ENCODE results near the gene ANXA5.

ANXA5 gene

DNA sequence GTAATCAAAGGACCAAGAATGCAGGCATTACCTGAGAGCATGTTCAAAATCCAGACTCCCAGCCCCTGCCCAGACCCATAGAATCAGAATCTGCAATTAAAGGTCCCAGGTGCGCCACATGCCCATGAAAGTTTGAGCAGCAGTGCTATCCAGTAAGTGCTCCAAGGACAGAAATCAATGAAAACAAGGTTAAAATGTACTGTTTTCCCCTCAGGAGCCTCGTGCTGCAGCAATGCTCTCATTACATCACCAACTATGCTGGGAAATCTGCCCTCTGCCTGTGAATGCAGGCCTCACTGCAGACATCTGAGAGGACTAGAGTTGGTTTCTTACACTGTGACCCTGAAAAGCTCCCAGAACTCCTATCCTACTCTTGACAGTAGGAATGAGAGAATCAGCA is 21.1 kb downstream of the ANXA5 start:
- Histone ChIP-seq H3K27ac (no peak overlapping the region), H3K36me3 (ENCODE audit: control insufficient read depth, insufficient read depth, low read length) (no peaks in the 10 kb centered on the region), H2AFZ (no peak overlapping the region), H3K79me2 (no peaks in the 10 kb centered on the region), H3K4me2 (ENCODE audit: low read length) (no peak overlapping the region), H3K9ac (no peak overlapping the region), H3K4me3 (ENCODE audit: low read depth, low read length) (no peak overlapping the region), H3K27me3 (ENCODE audit: control insufficient read depth, insufficient read depth, low read length) (no peaks in the 10 kb centered on the region), H3K9me3 (ENCODE audit: control insufficient read depth, low read length) (no peaks in the 10 kb centered on the region), H3K4me1 (no peaks in the 10 kb centered on the region)
- TF ChIP-seq, protein P1, sequence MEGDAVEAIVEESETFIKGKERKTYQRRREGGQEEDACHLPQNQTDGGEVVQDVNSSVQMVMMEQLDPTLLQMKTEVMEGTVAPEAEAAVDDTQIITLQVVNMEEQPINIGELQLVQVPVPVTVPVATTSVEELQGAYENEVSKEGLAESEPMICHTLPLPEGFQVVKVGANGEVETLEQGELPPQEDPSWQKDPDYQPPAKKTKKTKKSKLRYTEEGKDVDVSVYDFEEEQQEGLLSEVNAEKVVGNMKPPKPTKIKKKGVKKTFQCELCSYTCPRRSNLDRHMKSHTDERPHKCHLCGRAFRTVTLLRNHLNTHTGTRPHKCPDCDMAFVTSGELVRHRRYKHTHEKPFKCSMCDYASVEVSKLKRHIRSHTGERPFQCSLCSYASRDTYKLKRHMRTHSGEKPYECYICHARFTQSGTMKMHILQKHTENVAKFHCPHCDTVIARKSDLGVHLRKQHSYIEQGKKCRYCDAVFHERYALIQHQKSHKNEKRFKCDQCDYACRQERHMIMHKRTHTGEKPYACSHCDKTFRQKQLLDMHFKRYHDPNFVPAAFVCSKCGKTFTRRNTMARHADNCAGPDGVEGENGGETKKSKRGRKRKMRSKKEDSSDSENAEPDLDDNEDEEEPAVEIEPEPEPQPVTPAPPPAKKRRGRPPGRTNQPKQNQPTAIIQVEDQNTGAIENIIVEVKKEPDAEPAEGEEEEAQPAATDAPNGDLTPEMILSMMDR (IDR thresholded peaks at IDR 0.05), result no peak

DNA sequence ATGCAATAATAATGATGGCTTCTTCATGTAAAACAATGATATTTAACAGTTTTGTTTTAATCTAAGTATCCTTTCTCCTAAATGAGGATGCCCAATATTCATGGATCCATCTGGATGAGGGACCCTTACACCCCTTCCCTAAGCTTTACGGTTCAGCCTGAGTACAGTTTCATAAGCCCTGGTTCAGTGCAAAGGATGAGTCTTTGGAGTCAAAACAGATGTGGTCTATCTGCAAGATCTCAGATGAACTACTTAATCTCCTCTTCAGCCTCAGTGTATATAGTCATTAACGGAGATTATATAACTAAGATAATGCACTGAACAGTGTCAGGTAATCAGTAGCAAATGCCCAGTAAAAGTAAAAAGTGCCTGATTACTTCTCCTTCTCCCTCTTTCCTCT is 22.1 kb downstream of the ANXA5 start:
- no peak overlapping the region for H3K9ac ChIP-seq
- TF ChIP-seq, protein P1 (IDR thresholded peaks at IDR 0.05), result no peak
- H3K4me1 ChIP-seq, result no peaks in the 10 kb centered on the region
- H2AFZ ChIP-seq, result no peak overlapping the region
- no peaks in the 10 kb centered on the region for H3K9me3 ChIP-seq (ENCODE audit: control insufficient read depth, low read length)
- no peak overlapping the region for H3K27ac ChIP-seq
- no peak overlapping the region for H3K4me2 ChIP-seq (ENCODE audit: low read length)
- H3K79me2 ChIP-seq, result no peaks in the 10 kb centered on the region
- no peaks in the 10 kb centered on the region for H3K27me3 ChIP-seq (ENCODE audit: control insufficient read depth, insufficient read depth, low read length)
- no peaks in the 10 kb centered on the region for H3K36me3 ChIP-seq (ENCODE audit: control insufficient read depth, insufficient read depth, low read length)
- H3K4me3 ChIP-seq (ENCODE audit: low read depth, low read length), result no peak overlapping the region

DNA sequence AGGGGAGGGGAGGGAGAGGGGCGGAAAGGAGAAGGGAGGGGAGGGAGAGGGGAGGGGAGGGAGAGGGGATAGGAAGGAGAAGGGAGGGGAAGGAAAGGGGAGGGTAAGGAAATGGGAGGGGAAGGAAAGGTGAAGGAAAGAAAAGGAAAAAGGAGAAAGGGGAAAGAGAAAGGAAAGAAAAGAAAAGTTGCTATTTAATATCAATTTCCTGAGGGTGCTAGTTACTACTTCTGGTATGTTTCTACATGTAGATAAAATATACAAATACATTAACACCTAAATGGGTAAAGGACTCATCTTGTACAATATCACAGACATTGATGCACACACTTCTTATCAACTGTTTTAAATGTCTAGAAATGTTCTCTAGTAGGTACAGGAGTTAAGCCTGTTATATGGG is 22.6 kb downstream of the ANXA5 start:
- no peak overlapping the region for H3K4me3 ChIP-seq (ENCODE audit: low read depth, low read length)
- TF ChIP-seq, protein P1 (IDR thresholded peaks at IDR 0.05), result no peak
- no peaks in the 10 kb centered on the region for H3K79me2 ChIP-seq
- H3K36me3 ChIP-seq (ENCODE audit: control insufficient read depth, insufficient read depth, low read length), result no peaks in the 10 kb centered on the region
- no peak overlapping the region for H3K4me2 ChIP-seq (ENCODE audit: low read length)
- H3K9me3 ChIP-seq (ENCODE audit: control insufficient read depth, low read length), result no peaks in the 10 kb centered on the region
- no peaks in the 10 kb centered on the region for H3K27me3 ChIP-seq (ENCODE audit: control insufficient read depth, insufficient read depth, low read length)
- no peak overlapping the region for H3K27ac ChIP-seq
- no peak overlapping the region for H2AFZ ChIP-seq
- no peaks in the 10 kb centered on the region for H3K4me1 ChIP-seq
- no peak overlapping the region for H3K9ac ChIP-seq

DNA sequence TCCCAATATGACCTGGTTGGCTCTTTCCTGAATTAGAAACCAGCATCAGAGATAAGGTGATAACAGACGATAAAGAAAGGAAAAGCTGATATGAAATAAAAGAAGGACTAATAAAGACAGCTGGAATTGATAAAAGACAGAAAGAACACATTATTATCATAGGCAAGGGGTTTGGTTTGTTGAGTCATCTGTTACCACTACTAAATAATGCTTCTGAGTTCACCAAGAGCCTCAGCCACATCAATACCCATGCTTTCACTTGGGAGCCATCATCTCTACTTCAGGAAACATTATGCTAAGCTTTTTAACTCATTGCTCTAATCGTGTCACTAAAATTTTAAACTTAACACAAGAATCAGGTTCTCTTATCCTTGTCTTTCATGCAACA is 27.6 kb downstream of the ANXA5 start:
- H3K36me3 ChIP-seq (ENCODE audit: control insufficient read depth, insufficient read depth, low read length), result no peaks in the 10 kb centered on the region
- no peak overlapping the region for H2AFZ ChIP-seq
- TF ChIP-seq, protein P1 (IDR thresholded peaks at IDR 0.05), result no peak
- H3K27me3 ChIP-seq (ENCODE audit: control insufficient read depth, insufficient read depth, low read length), result no peaks in the 10 kb centered on the region
- H3K4me2 ChIP-seq (ENCODE audit: low read length), result no peak overlapping the region
- no peaks in the 10 kb centered on the region for H3K9me3 ChIP-seq (ENCODE audit: control insufficient read depth, low read length)
- H3K79me2 ChIP-seq, result no peaks in the 10 kb centered on the region
- H3K27ac ChIP-seq, result no peak overlapping the region
- H3K9ac ChIP-seq, result no peak overlapping the region
- no peak overlapping the region for H3K4me3 ChIP-seq (ENCODE audit: low read depth, low read length)
- H3K4me1 ChIP-seq, result no peaks in the 10 kb centered on the region

DNA sequence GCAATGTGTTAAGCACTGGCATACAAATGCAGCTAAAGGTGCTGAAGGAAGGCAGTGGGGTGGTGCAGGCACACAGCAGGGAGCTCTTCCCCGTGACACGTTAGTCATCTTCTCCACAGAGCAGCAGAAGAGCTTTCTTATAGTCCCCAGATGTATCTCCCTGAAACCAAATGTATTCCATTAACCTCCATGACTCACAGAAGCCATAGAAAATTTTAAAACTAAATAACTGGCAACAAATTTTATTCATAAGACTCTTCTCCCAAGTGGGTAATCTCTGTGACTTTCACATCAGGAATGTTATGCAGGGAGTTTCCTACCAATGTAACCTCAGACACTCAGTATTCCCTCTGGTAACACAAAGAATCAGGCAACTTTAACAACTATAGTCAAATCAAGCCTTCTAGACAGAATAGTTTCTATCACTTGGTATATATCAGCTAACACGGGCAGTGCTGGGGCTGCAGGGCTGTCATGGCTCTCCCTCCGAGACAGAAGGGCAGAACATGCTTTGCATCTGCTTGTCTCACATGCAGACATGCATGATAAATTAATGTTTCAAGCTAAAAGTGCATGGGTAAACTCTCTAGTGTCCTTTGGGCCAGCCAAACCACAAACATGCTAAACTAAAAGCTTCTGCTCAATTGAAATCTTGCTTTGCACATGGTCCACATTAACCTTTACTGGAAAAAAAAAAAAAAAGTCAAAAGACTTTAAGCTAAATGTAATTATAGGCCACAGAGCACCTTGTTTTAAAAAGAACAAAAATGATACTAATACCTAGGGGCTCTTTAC is 28.2 kb downstream of the ANXA5 start:
- H3K4me3 ChIP-seq (ENCODE audit: low read depth, low read length), result no peak overlapping the region
- H3K27ac ChIP-seq, result no peak overlapping the region
- no peaks in the 10 kb centered on the region for H3K36me3 ChIP-seq (ENCODE audit: control insufficient read depth, insufficient read depth, low read length)

More for the DNA sequence above, 28.2 kb downstream of the ANXA5 start:
- no peaks in the 10 kb centered on the region for H3K79me2 ChIP-seq
- H3K4me1 ChIP-seq, result no peaks in the 10 kb centered on the region
- TF ChIP-seq, protein P1 (IDR thresholded peaks at IDR 0.05), result no peak
- no peaks in the 10 kb centered on the region for H3K9me3 ChIP-seq (ENCODE audit: control insufficient read depth, low read length)
- no peak overlapping the region for H3K9ac ChIP-seq
- H3K4me2 ChIP-seq (ENCODE audit: low read length), result no peak overlapping the region
- H2AFZ ChIP-seq, result no peak overlapping the region
- H3K27me3 ChIP-seq (ENCODE audit: control insufficient read depth, insufficient read depth, low read length), result no peaks in the 10 kb centered on the region

Measured in parathyroid adenoma (tissue), 2 donors.